Measurements from ENCODE around the gene AHRR. TPM values are rescaled to one million over a fixed set of nuclear protein-coding genes. Genes with fewer than 3 reads are reported as not detected.

The AHRR gene
- total and polyA plus RNA-seq, 2 of the 4 experiments (the other 2 are of a cell fraction), result 15.6 to 37.1 TPM

DNA sequence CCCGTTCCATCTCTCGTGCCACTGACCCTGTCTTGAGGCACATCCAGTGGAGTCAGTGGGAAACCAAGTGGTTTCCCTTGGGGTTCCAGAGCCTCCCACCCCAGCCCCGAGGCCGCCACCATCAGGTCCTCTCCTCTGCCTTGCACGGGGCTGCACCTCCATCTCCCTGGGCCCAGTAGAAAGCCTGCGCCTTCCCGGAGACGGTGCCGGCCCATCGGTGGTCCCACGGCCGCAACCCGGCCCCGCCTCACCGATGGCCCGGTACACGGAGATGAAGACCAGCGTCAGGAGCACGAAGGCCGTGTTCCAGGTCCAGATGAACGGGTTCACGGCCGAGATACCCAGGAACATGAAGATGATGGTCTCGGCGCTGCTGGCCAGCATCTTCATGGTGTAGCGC lies 161.5 kb downstream of the AHRR start:
- Histone ChIP-seq H3K27me3 (ENCODE audit: control insufficient read depth, insufficient read depth, low read length) (peaks cover 3% of the 10 kb centered on the region; the same call in 1 of the 2 replicates), H4K5ac (ENCODE audit: low read depth, low read length) (no peak overlapping the region), H4K8ac (ENCODE audit: low read depth in 2 of 2, low read length in 2 of 2) (no peak overlapping the region), H2BK5ac (ENCODE audit: low read depth, low read length, poor library complexity, severe bottlenecking) (no peak overlapping the region), H3K36me3 (ENCODE audit: control insufficient read depth, insufficient read depth, low read length) (no peaks in the 10 kb centered on the region), H3K4ac (ENCODE audit: low read depth, low read length) (no peak overlapping the region), H3K9me3 (ENCODE audit: control insufficient read depth, insufficient read depth, low read length) (no peaks in the 10 kb centered on the region), H3K4me1 (ENCODE audit: control insufficient read depth, insufficient read depth, low read length) (no peaks in the 10 kb centered on the region), H2BK15ac (ENCODE audit: low read depth, low read length) (no peak overlapping the region), H2AK9ac (replicated peaks; ENCODE audit: low read depth, low read length, poor library complexity) (no peak overlapping the region), H4K91ac (ENCODE audit: insufficient read depth, low read depth, low read length) (no peak overlapping the region), H3K23ac (ENCODE audit: low read depth, low read length) (no peak overlapping the region), H2BK120ac (ENCODE audit: low read depth, low read length) (no peak overlapping the region), H3K27ac (ENCODE audit: insufficient read depth, low read length) (no peak overlapping the region), H3K18ac (ENCODE audit: low read depth, low read length) (no peak overlapping the region), H3K4me3 (ENCODE audit: insufficient read depth, low read depth, low read length) (no peak overlapping the region), H4K20me1 (ENCODE audit: insufficient read depth, low read length) (no peaks in the 10 kb centered on the region; the same call in 1 of the 2 replicates), H3K79me1 (ENCODE audit: low read depth in 1 of 2, low read length in 2 of 2) (no peaks in the 10 kb centered on the region), H2AK5ac (ENCODE audit: low read depth, low read length) (no peak overlapping the region), H2AFZ (replicated peaks; ENCODE audit: low read length, poor library complexity) (no peak overlapping the region), H3K4me2 (ENCODE audit: low read depth, low read length) (no peak overlapping the region), H3K9me1 (ENCODE audit: insufficient read depth, low read length) (no peaks in the 10 kb centered on the region), H3K9ac (ENCODE audit: low read depth, low read length) (no peak overlapping the region), H2BK20ac (ENCODE audit: low read depth, low read length) (no peak overlapping the region), H3K56ac (ENCODE audit: extremely low read depth, insufficient read depth, low read length) (no peak overlapping the region), H3K14ac (replicated peaks; ENCODE audit: low read depth, low read length) (no peak overlapping the region)
- 88% methylated on average over 21 of the region's 26 CpGs; no CpG with 5 or more reads in 1 of the 2 experiments for WGBS, 2 experiments (ENCODE audit: extremely low coverage in 2 of 2, insufficient read length in 1 of 2)
- BruUV-seq (replicated peaks), result no TSS peak
- DNase-seq (no peak), ATAC-seq (ENCODE audit: low read depth) (no peak)
- CTCF ChIA-PET, result no interaction called here
- dilution Hi-C loops (cut with HindIII; ENCODE audit: low sequenced_read_pairs, unreplicated experiment), result no loop called here
- POLR2A ChIA-PET (ENCODE audit: unreplicated experiment), result no interaction called here
- TF ChIP-seq FOS (IDR thresholded peaks at IDR 0.05; ENCODE audit: low read depth, low read length), result no peak
- TF ChIP-seq MXI1 (IDR thresholded peaks at IDR 0.05; ENCODE audit: borderline replicate concordance, low read depth, low read length), result no peak
- TF ChIP-seq SMC3 (IDR thresholded peaks at IDR 0.05; ENCODE audit: low read depth, low read length), result no peak
- TF ChIP-seq RCOR1 (IDR thresholded peaks at IDR 0.05; ENCODE audit: insufficient replicate concordance, low read length), result no peak
- no peak for TF ChIP-seq MAFK (IDR thresholded peaks at IDR 0.05; ENCODE audit: low read depth, low read length)
- TF ChIP-seq, protein P1, sequence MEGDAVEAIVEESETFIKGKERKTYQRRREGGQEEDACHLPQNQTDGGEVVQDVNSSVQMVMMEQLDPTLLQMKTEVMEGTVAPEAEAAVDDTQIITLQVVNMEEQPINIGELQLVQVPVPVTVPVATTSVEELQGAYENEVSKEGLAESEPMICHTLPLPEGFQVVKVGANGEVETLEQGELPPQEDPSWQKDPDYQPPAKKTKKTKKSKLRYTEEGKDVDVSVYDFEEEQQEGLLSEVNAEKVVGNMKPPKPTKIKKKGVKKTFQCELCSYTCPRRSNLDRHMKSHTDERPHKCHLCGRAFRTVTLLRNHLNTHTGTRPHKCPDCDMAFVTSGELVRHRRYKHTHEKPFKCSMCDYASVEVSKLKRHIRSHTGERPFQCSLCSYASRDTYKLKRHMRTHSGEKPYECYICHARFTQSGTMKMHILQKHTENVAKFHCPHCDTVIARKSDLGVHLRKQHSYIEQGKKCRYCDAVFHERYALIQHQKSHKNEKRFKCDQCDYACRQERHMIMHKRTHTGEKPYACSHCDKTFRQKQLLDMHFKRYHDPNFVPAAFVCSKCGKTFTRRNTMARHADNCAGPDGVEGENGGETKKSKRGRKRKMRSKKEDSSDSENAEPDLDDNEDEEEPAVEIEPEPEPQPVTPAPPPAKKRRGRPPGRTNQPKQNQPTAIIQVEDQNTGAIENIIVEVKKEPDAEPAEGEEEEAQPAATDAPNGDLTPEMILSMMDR (conservative IDR thresholded peaks at IDR 0.05; ENCODE audit: low read depth, low read length), result no peak
- no peak for TF ChIP-seq CEBPB (IDR thresholded peaks at IDR 0.05; ENCODE audit: low read depth, low read length)
- TF ChIP-seq, protein P2, sequence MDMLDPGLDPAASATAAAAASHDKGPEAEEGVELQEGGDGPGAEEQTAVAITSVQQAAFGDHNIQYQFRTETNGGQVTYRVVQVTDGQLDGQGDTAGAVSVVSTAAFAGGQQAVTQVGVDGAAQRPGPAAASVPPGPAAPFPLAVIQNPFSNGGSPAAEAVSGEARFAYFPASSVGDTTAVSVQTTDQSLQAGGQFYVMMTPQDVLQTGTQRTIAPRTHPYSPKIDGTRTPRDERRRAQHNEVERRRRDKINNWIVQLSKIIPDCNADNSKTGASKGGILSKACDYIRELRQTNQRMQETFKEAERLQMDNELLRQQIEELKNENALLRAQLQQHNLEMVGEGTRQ (IDR thresholded peaks at IDR 0.05; ENCODE audit: low read depth, low read length), result no peak
- no peak for TF ChIP-seq RFX5 (IDR thresholded peaks at IDR 0.05; ENCODE audit: low read depth, low read length)
- TF ChIP-seq MAZ (IDR thresholded peaks at IDR 0.05; ENCODE audit: borderline replicate concordance, low read depth, low read length), result no peak
- TF ChIP-seq CHD1 (IDR thresholded peaks at IDR 0.05; ENCODE audit: low read depth, low read length), result no peak
- no peak for TF ChIP-seq RAD21 (IDR thresholded peaks at IDR 0.05; ENCODE audit: low read length)
- TF ChIP-seq NFE2L2 (IDR thresholded peaks at IDR 0.05; ENCODE audit: low read depth, low read length), result no peak
- no peak for TF ChIP-seq POLR2A (IDR thresholded peaks at IDR 0.05; ENCODE audit: low read depth, low read length)
- TF ChIP-seq, protein P3, sequence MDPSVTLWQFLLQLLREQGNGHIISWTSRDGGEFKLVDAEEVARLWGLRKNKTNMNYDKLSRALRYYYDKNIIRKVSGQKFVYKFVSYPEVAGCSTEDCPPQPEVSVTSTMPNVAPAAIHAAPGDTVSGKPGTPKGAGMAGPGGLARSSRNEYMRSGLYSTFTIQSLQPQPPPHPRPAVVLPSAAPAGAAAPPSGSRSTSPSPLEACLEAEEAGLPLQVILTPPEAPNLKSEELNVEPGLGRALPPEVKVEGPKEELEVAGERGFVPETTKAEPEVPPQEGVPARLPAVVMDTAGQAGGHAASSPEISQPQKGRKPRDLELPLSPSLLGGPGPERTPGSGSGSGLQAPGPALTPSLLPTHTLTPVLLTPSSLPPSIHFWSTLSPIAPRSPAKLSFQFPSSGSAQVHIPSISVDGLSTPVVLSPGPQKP (IDR thresholded peaks at IDR 0.05; ENCODE audit: borderline replicate concordance, low read depth, low read length), result no peak
- TF ChIP-seq BHLHE40 (IDR thresholded peaks at IDR 0.05; ENCODE audit: low read depth, low read length), result no peak
- in situ Hi-C loops (cut with MboI; ENCODE audit: low sequenced_read_pairs), result no loop called here
- intact Hi-C loops (cut with micrococcal nuclease), result no loop called here
